ENCODE results near the gene TSR2.

TSR2 gene

DNA sequence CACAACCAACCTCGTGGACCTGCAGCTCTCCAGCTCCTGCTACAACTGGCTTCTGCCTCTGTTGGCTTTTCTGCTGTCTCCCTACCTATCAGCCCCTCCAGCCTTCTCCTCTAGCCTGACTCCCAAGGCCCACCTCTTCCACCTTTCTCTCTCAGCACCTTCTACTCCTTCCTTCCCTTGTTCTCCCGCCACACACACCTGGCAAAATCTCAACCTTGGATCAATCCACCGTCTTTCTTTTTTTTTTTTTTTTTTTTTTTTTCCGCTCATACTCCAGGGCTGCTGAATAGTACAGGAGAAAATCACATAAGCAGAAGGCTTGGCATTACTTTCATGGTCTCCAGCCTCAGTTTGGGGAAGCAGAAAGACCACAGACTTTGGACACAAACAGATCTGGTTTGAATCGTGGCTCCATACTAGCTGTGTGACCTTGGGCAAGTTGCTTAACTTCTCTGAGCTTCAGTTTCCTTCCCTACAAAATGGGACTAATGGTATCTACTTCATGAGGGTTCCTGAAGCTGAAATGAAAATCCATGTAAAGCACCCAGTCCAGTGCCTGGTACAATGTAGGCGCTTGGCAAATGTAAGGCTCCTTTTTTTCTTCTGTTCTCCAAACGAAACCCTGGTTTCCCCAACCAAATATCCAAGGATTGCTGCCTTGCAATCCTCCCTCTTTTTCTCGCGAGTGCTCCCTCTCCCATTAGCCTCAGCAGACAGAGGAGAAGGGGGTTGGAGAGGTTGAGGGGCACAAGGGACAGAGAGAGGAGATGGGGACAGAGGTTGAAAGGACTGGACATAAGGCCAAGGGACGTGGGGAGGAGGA is 54.2 kb downstream of the TSR2 start:
- Histone ChIP-seq H3K4me1 (ENCODE audit: low read length) (no peaks in the 10 kb centered on the region), H3K4me3 (ENCODE audit: low read length) (no peak overlapping the region), H3K4me2 (ENCODE audit: low read length) (no peak overlapping the region), H3K9me3 (ENCODE audit: insufficient read depth, low read length) (no peaks in the 10 kb centered on the region), H3K27me3 (ENCODE audit: low read depth, low read length) (no peaks in the 10 kb centered on the region), H4K20me1 (ENCODE audit: insufficient read depth, low read length) (no peaks in the 10 kb centered on the region), H2AFZ (ENCODE audit: low read depth, low read length) (no peak overlapping the region), H3K9ac (ENCODE audit: low read length) (no peak overlapping the region), H3K79me2 (ENCODE audit: low read length) (no peaks in the 10 kb centered on the region), H3K27ac (ENCODE audit: low read length) (no peak overlapping the region), H3K36me3 (replicated peaks; ENCODE audit: low read depth, low read length) (no peaks in the 10 kb centered on the region)
- TF ChIP-seq EZH2phosphoT487 (IDR thresholded peaks at IDR 0.05; ENCODE audit: low read depth): no peak
- TF ChIP-seq, protein P1, sequence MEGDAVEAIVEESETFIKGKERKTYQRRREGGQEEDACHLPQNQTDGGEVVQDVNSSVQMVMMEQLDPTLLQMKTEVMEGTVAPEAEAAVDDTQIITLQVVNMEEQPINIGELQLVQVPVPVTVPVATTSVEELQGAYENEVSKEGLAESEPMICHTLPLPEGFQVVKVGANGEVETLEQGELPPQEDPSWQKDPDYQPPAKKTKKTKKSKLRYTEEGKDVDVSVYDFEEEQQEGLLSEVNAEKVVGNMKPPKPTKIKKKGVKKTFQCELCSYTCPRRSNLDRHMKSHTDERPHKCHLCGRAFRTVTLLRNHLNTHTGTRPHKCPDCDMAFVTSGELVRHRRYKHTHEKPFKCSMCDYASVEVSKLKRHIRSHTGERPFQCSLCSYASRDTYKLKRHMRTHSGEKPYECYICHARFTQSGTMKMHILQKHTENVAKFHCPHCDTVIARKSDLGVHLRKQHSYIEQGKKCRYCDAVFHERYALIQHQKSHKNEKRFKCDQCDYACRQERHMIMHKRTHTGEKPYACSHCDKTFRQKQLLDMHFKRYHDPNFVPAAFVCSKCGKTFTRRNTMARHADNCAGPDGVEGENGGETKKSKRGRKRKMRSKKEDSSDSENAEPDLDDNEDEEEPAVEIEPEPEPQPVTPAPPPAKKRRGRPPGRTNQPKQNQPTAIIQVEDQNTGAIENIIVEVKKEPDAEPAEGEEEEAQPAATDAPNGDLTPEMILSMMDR (IDR thresholded peaks at IDR 0.05; ENCODE audit: low read depth, low read length): no peak

Measured in OCI-LY3 (cell line).